GM12801 (cell line): ENCODE measurements around the gene BICDL1.

Experiments used
- TF ChIP-seq, protein P1 (sequence below): IDR thresholded peaks from one replicate; pipeline ENCODE4 v1.5.1; 2011; ENCODE audit warnings: control low read depth; ENCODE audit not compliant: insufficient read length; ENCODE audit errors: extremely low read depth

BICDL1 gene

DNA sequence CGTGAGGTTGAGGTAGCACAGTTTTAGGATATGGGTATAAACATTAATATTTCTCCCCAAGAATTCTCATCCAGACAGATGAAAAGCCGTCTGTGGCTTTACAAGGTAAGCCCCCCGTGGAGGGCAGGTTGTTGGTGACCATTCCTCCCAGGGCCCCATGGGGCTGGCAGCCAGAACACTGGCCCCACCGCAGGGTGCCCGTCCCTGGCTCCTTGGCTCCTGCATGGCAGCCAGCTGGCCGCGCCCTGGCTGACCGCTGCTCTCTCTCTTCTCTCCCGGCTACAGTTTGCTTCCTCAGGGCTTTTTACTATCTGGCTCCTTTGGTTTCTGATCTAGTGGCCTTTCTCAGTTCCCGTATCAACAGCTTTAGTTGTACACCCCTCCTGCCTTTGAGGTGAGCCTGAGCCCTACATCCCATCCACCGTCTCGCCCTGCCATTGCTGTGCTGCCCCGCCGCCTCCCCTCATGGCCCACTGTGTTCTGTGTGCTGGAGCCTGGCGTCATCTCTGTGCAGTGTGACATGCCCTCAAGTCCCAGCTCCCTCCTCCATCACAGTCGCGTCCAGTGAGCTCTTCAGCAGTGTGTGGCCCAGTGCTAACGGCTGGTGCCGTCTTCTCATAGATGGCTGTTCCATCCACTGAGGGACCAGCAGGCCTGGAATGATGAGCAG, 101.7 kb downstream of the BICDL1 start:
- TF ChIP-seq, protein P1, sequence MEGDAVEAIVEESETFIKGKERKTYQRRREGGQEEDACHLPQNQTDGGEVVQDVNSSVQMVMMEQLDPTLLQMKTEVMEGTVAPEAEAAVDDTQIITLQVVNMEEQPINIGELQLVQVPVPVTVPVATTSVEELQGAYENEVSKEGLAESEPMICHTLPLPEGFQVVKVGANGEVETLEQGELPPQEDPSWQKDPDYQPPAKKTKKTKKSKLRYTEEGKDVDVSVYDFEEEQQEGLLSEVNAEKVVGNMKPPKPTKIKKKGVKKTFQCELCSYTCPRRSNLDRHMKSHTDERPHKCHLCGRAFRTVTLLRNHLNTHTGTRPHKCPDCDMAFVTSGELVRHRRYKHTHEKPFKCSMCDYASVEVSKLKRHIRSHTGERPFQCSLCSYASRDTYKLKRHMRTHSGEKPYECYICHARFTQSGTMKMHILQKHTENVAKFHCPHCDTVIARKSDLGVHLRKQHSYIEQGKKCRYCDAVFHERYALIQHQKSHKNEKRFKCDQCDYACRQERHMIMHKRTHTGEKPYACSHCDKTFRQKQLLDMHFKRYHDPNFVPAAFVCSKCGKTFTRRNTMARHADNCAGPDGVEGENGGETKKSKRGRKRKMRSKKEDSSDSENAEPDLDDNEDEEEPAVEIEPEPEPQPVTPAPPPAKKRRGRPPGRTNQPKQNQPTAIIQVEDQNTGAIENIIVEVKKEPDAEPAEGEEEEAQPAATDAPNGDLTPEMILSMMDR: no peak

DNA sequence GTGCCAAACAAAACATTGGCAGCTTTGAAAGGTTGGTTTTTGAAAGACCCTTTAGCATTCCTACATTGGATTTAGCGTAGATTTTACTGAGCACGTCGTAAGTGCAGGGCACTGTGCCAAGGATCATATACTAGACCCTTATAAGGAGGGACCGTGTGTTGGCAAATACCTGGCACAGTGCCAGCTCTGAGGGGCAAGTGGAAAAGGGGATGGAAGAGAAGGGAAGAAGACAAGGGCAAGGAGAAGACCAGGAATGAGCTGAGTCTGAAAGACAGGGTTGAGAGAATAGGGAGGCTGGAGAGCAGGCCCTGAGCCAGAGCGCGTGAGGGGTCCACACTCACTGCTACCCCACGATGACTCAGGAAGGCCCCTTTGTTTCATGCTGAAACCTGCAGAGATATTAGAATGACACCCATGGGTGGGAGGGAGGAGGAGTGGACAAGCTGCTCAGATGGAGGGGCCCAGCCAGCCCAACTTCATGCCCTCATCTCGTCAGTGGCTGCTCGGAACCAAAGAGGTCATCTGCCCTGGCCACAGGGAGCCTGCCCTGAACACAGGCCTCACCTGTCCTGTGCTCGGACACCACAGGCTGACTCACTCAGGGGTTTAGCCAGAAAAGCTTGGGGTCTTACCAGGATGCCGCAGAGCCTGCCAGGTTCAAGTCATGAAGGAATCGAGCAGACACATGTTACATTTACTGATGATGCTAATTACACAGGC, 102.5 kb downstream of the BICDL1 start:
- TF ChIP-seq, protein P1: no peak

DNA sequence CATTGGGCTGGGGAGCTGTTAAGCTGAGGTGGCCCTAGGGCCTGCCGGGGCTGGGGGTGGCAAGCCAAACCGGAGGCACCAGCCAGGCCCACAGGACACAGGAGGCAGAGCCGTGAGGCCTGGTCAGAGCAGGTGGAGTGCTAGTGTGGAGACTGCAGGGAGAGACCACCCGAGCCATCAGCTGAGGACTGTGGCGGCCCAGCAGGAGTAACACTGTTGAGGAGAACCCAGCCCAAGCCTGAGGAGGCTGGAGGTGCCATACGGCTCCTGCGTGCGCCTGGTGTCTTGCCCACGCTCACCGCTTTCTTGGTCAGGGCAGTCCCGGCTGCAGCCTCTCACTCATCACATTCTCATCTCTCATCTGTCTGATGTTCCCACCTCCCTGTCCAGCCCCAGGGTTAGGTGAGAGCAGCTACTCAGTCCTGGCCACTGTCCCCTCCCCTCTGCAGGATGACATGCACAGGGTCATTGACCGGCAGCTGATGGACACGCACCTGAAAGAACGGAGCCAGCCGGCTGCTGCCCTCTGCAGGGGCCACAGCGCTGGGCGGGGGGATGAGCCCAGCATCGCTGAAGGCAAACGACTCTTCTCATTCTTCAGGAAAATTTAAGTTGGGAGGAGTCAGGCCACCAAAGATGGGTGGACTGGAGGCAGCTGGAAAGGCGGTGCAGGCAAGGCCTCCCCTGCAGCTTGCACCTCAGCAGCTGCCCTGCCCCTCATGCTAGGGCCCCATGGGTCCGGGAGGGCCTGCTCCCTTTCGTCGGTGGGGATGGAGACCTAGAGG, 103.7 kb downstream of the BICDL1 start:
- TF ChIP-seq, protein P1: no peak

DNA sequence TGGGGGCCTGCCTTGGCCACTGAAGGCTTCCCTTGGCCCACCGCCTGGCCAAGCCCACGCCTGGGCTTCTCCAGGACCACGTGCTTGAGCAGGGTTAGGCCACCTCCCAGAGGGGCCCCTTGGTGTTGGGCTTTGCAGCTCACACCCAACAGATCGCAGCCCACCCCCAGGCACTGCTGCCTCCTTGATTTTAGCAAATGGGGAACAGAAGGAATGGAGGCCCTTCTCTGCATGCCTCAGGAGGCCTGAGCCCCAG, 104.2 kb downstream of the BICDL1 start:
- TF ChIP-seq, protein P1: no peak

DNA sequence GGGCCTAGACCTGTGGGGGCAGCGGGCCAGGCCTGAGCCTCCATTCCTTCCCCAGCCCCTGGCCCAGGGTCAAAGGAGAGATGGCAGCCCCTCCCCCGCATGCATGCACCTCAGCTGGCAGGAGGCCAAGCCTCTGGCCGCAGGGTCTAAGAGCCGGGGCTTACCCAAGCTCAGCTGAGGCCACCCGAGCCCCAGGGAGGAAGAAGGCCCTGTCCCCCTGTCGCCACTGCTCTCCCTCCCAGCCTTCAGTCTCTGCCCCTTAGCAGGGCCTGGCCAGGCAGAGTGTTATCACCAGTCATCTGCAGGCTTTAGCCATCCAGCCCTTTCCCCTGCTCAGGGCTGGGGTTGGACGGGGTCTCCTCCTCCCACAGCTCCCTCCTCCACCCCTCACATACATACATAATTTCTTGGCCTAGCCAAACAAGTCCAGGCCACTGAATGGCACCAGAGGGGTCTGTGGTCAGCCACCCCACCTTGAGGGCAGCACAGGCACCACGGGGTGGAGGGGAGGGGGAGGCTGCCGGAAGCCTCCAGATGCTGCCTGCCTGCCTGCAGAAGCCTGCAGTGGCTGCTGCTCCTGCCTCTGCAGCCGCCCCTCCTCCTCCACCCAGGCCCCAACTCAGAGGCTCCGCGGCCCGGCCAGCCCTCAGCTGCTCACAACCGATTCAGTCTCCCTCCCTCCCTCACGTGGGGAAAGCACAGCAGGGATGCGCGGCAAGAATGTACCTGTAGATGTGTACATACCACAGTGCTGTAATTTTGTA, 104.7 kb downstream of the BICDL1 start:
- TF ChIP-seq, protein P1: no peak

DNA sequence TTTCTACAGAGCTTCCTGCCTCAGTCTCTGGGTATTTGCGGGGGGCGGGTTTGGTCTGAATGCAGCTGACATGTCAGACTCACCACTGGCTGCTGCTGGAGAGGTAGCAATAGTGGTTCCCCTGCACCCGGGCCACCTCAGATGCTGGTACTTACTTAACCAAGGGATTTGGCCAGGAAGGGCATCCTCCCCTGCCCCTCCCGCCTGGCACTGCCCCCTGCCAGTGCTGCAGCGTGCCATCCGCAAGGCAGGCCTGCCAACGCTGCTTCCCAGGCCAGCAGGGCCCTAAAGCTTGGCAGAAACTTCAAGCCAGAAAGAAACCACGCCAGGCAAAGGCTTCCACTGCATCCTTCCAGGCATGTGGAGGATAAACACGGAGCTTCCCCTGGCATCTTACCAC, 105.4 kb downstream of the BICDL1 start:
- TF ChIP-seq, protein P1: no peak

DNA sequence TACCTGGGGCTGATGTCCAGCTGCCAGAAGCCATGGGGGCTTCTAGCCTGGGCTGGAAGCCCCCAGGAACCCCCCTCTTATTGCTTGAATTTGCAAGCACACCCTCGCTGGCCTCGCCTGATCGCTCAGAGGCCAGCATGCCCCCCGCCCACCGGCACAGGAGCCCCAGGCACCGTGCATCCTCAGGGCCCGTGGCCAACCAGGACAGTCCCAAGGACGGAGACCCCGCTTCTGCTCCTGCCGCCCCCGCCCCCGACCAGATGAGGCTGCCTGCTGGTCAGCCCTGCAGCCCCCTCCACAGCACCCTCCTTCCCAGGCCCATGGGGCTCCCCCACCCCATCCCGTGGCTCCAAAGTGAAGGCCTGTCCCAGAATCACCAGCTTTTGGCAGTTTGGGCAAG, 106.3 kb downstream of the BICDL1 start:
- TF ChIP-seq, protein P1: no peak
